Upper lobe of left lung (tissue), 4 donors: Measurements from ENCODE around the gene SLITRK3.

Experiments used
- CTCF ChIP-seq, 6 experiments: fragments of 450-650 bp in 4 of 6; fragments of 200-600 bp in 2 of 6; sonication (generic) in 2 of 6; IDR thresholded peaks; one replicate each; pipeline ENCODE4 v1.5.1; 2016 to 2019; ENCODE audit warnings: antibody characterized with exemption in 6 of 6
- POLR2A ChIP-seq, 4 donors: fragments of 450-650 bp; IDR thresholded peaks; one replicate each; pipeline ENCODE4 v1.5.1; 2016 to 2017; ENCODE audit warnings: antibody characterized with exemption in 4 of 4, mild to moderate bottlenecking in 2 of 4

GRCh38 chr3:165197481-165197800, 1.3 kb upstream of the SLITRK3 start:
- TF ChIP-seq CTCF (IDR thresholded peaks at IDR 0.05) (no peak), POLR2A (IDR thresholded peaks at IDR 0.05) (no peak)
